Neuronal stem cell (in vitro differentiated cells): ENCODE results near the gene TFRC.

Experiments used
- DNase-seq: peaks from one replicate; pipeline ENCODE4 v3.0.0-alpha.2; 2013; ENCODE audit warnings: low spot score
- H2AFZ ChIP-seq: one replicate; pipeline ENCODE4 v1.6.1; 2013; ENCODE audit warnings: mild to moderate bottlenecking, low read length, inconsistent platforms
- H2AK5ac ChIP-seq: 2 replicates; pipeline ENCODE4 v1.6.1; 2013; ENCODE audit warnings: low read depth, mild to moderate bottlenecking, inconsistent platforms, low read length, moderate library complexity, mixed read lengths
- H2BK120ac ChIP-seq: 2 replicates; pipeline ENCODE4 v1.6.1; 2013; ENCODE audit warnings: low read depth, mild to moderate bottlenecking, inconsistent platforms, low read length, moderate library complexity, mixed read lengths
- H2BK12ac ChIP-seq: one replicate; pipeline ENCODE4 v1.6.1; 2013; ENCODE audit warnings: low read length, inconsistent platforms
- H2BK15ac ChIP-seq: 2 replicates; pipeline ENCODE4 v1.6.1; 2013; ENCODE audit warnings: mild to moderate bottlenecking, low read length, inconsistent platforms, mixed read lengths
- H2BK5ac ChIP-seq: one replicate; pipeline ENCODE4 v1.6.1; 2013; ENCODE audit warnings: inconsistent platforms, mild to moderate bottlenecking, low read length, moderate library complexity
- H3K14ac ChIP-seq: one replicate; pipeline ENCODE4 v1.6.1; 2013; ENCODE audit warnings: low read length, inconsistent platforms
- H3K18ac ChIP-seq: 2 replicates; pipeline ENCODE4 v1.6.1; 2013; ENCODE audit warnings: low read length, inconsistent platforms
- H3K23ac ChIP-seq: 2 replicates; pipeline ENCODE4 v1.6.1; 2013; ENCODE audit warnings: low read depth, mild to moderate bottlenecking, mixed read lengths, low read length, inconsistent platforms; ENCODE audit not compliant: poor library complexity
- H3K27ac ChIP-seq: replicated peaks from 3 replicates; pipeline ENCODE4 v1.5.1; 2013; ENCODE audit warnings: low read length, inconsistent platforms
- H3K27me3 ChIP-seq, 3 experiments: 2 replicates each; pipeline ENCODE4 v1.6.1; 2013; ENCODE audit warnings: low read length in 3 of 3, mild to moderate bottlenecking in 2 of 3, inconsistent platforms in 1 of 3, low read depth in 1 of 3, mixed read lengths in 1 of 3, moderate library complexity in 1 of 3; ENCODE audit not compliant: control insufficient read depth in 3 of 3, insufficient read depth in 3 of 3
- H3K36me3 ChIP-seq, 2 donors: replicated peaks in 1 of 2; 2 replicates each; pipeline ENCODE4 v1.6.1; 2013; ENCODE audit warnings: low read length in 2 of 2; ENCODE audit not compliant: control insufficient read depth in 2 of 2, insufficient read depth in 2 of 2
- H3K4ac ChIP-seq: 2 replicates; pipeline ENCODE4 v1.6.1; 2013; ENCODE audit warnings: inconsistent platforms, mild to moderate bottlenecking, low read length, moderate library complexity
- H3K4me1 ChIP-seq, 2 donors: 1 replicate in 1 of 2; 2 replicates in 1 of 2; pipeline ENCODE4 v1.6.1; 2013; ENCODE audit warnings: low read length in 2 of 2, low read depth in 1 of 2; ENCODE audit not compliant: control insufficient read depth in 2 of 2, insufficient read depth in 1 of 2
- H3K4me2 ChIP-seq: one replicate; pipeline ENCODE4 v1.6.1; 2013; ENCODE audit warnings: mild to moderate bottlenecking, low read length, inconsistent platforms; ENCODE audit not compliant: insufficient read depth, poor library complexity, severe bottlenecking
- H3K4me3 ChIP-seq, 2 donors: 2 replicates each; pipeline ENCODE4 v1.5.1; 2013; ENCODE audit warnings: low read length in 2 of 2, mild to moderate bottlenecking in 2 of 2, inconsistent platforms in 1 of 2, moderate library complexity in 1 of 2
- H3K79me1 ChIP-seq: one replicate; pipeline ENCODE4 v1.6.1; 2013; ENCODE audit warnings: low read depth, mild to moderate bottlenecking, inconsistent platforms, low read length, moderate library complexity
- H3K9ac ChIP-seq: one replicate; pipeline ENCODE4 v1.6.1; 2013; ENCODE audit warnings: mild to moderate bottlenecking, low read depth, low read length, inconsistent platforms; ENCODE audit not compliant: poor library complexity
- H3K9me3 ChIP-seq, 2 donors: replicated peaks in 1 of 2; 2 replicates each; pipeline versions ENCODE3 to v1.6.1; 2013; ENCODE audit warnings: low read length in 2 of 2, mild to moderate bottlenecking in 2 of 2, inconsistent platforms in 1 of 2, low read depth in 1 of 2, mixed read lengths in 1 of 2, moderate library complexity in 1 of 2; ENCODE audit not compliant: control insufficient read depth in 2 of 2, insufficient read depth in 1 of 2
- H4K8ac ChIP-seq: one replicate; pipeline ENCODE4 v1.6.1; 2013; ENCODE audit warnings: low read depth, mild to moderate bottlenecking, inconsistent platforms, low read length, moderate library complexity
- H4K91ac ChIP-seq: one replicate; pipeline ENCODE4 v1.6.1; 2013; ENCODE audit warnings: low read length, low read depth, mild to moderate bottlenecking, inconsistent platforms; ENCODE audit not compliant: poor library complexity
- WGBS, 2 donors: extraction: QIAGEN DNeasy Blood & Tissue Kit; methylation state at CpG; one replicate each; pipeline ENCODE4 v1.1.7; 2013; ENCODE audit warnings: missing lambda C conversion rate in 2 of 2, mixed read lengths in 1 of 2; ENCODE audit not compliant: insufficient read length in 2 of 2, insufficient replicate concordance in 1 of 2; ENCODE audit errors: extremely low coverage in 2 of 2; 5-methylcytosine and 5-hydroxymethylcytosine counted together

Gene TFRC

DNA sequence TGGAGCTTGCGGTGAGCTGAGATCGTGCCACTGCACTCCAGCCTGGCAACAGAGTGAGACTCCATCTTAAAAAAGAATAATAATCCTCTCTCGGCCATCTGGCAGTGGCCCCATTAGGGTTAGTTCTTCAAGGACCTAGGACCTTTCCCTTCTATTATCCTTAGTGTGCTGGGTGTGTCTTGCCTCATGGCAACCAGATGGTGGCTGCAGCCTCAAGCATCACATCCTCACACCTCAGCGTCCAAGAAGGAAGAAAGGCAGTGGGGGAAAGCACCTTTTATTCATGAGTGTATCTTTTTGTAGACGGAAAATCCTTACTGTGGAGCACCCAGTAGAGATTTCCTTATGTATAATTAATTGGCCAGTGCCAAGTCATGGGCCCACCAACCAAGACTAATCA lies 42.7 kb upstream of the TFRC start:
- Histone ChIP-seq H3K23ac (no peak overlapping the region), H2BK120ac (no peak overlapping the region), H2AK5ac (no peak overlapping the region), H4K8ac (no peak overlapping the region), H3K79me1 (no peaks in the 10 kb centered on the region), H3K4me3 (no peak overlapping the region), H3K18ac (no peak overlapping the region), H3K9ac (no peak overlapping the region), H3K4ac (no peak overlapping the region), H3K4me2 (no peak overlapping the region), H2AFZ (no peak overlapping the region), H2BK15ac (no peak overlapping the region), H3K27ac (no peak overlapping the region), H3K27me3 (peaks cover 0 to 11% (median 0%) of the 10 kb centered on the region in 3 experiments), H2BK12ac (no peak overlapping the region), H3K9me3 (no peaks in the 10 kb centered on the region), H3K36me3 (no peaks in the 10 kb centered on the region), H3K4me1 (peaks cover 0 to 7% of the 10 kb centered on the region in 2 donors), H3K14ac (no peak overlapping the region), H4K91ac (no peak overlapping the region), H2BK5ac (no peak overlapping the region)
- WGBS, 2 donors: no CpG with 5 or more reads among the region's 5 CpGs
- no peak for DNase-seq

DNA sequence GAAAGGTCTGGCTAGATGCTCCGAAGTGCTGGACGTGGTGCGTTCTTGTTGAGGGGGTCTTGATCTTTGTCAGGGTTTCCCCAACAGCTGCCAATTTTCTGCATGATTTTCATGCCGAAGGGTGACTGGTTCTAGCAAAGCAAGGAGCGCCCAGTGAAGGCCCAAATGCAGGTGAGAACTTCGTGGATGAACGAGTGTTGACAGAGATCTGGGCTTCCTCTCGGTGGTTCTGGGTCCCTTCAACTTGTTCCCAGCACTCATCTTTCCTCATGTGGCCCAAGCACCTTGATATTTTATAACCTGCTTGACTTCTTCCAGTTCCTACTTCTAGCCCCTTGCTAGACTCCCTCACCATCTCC lies 40.8 kb upstream of the TFRC start:
- Histone ChIP-seq H3K27ac (peak overlapping the region; percentile 44), H2AK5ac (peak overlapping the region; percentile 40), H3K4me1 (peaks cover 0 to 7% of the 10 kb centered on the region in 2 donors), H3K36me3 (no peaks in the 10 kb centered on the region), H2BK15ac (peak overlapping the region; percentile 80), H3K4ac (no peak overlapping the region), H3K9me3 (no peaks in the 10 kb centered on the region), H3K18ac (peak overlapping the region; percentile 84), H3K4me2 (no peak overlapping the region), H4K91ac (no peak overlapping the region), H3K27me3 (peaks cover 0 to 14% (median 0%) of the 10 kb centered on the region in 3 experiments), H2BK5ac (peak overlapping the region; percentile 67), H3K4me3 (no peak overlapping the region), H2BK12ac (peak overlapping the region; percentile 64), H3K9ac (no peak overlapping the region), H2BK120ac (no peak overlapping the region), H3K14ac (no peak overlapping the region), H3K79me1 (no peaks in the 10 kb centered on the region), H2AFZ (peak overlapping the region; percentile 39), H4K8ac (no peak overlapping the region), H3K23ac (no peak overlapping the region)
- no peak for DNase-seq
- WGBS, 2 donors: no CpG with 5 or more reads among the region's 8 CpGs

DNA sequence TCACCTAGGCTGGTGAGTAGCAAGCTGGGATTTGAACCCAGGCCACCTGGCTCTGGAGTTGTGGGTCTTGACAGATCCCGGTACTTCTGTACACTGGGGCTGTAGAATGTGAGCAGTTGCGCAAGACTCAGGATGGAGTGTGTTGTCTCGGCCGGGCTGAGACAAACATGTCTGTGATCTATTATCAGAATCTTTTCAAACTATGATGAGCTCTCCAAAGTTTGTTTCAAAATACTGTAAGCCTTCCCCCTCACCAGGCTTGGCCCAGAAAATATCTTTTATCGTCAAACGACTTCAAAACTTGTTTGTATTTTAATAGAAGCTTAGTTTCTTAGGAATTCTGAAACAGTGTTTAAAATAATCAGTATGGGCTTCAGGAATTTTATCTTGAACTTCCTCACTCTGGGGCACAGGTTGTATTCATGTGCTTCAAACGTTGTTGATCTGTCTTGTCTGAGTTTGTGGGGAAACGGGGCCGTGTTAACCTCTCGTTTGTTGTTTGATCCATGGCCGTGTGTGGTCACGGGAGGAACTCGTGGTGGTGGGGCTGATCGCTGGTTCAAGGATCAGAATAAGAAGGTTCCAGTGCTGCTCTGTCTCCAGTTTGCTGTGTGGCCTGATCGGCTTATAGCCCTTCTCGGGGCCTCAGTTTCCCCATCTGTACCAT lies 40.3 kb upstream of the TFRC start:
- Histone ChIP-seq H3K27ac (no peak overlapping the region), H2BK12ac (no peak overlapping the region), H3K36me3 (no peaks in the 10 kb centered on the region), H3K27me3 (peaks cover 0 to 10% (median 0%) of the 10 kb centered on the region in 3 experiments), H3K23ac (no peak overlapping the region), H2AK5ac (peak overlapping the region; percentile 40), H3K18ac (peak overlapping the region; percentile 2), H3K9ac (no peak overlapping the region), H3K4me2 (no peak overlapping the region), H3K9me3 (no peaks in the 10 kb centered on the region), H3K14ac (no peak overlapping the region), H3K79me1 (no peaks in the 10 kb centered on the region), H4K8ac (no peak overlapping the region), H3K4me1 (peaks cover 0 to 7% of the 10 kb centered on the region in 2 donors), H3K4ac (no peak overlapping the region), H2BK5ac (no peak overlapping the region), H4K91ac (no peak overlapping the region), H3K4me3 (no peak overlapping the region), H2BK15ac (peak overlapping the region; percentile 80), H2AFZ (no peak overlapping the region), H2BK120ac (no peak overlapping the region)
- WGBS, 2 donors: no CpG with 5 or more reads among the region's 16 CpGs
- no peak for DNase-seq

DNA sequence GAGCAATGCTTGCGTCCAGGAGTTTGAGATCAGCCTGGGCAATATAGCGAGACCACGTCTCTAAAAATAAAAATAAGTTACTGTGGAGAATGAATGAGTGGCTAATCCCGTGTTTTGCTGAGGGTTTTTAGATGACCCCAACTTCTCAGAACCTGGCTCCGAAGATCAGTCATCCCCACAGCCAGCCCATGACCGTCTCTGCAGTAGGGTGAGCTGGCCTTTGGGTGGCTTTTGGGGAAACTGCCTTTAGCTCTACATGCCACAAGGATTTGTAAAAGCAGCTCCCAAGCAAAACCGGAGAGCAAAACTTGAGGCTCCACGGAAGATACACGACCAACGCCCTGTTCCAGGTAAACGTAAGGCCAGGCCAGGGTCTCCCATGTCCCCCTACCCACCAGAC lies 39.2 kb upstream of the TFRC start:
- no peak overlapping the region for H3K14ac ChIP-seq
- no peak overlapping the region for H3K23ac ChIP-seq
- H2AK5ac ChIP-seq: no peak overlapping the region
- no peak overlapping the region for H4K91ac ChIP-seq
- H3K79me1 ChIP-seq: no peaks in the 10 kb centered on the region
- no peak overlapping the region for H3K9ac ChIP-seq
- DNase-seq: no peak
- peaks cover 0 to 10% (median 0%) of the 10 kb centered on the region in 3 experiments for H3K27me3 ChIP-seq
- no peak overlapping the region for H4K8ac ChIP-seq
- peaks cover 0 to 7% of the 10 kb centered on the region in 2 donors for H3K4me1 ChIP-seq
- no peak overlapping the region for H2BK120ac ChIP-seq
- no peak overlapping the region for H3K18ac ChIP-seq
- no peak overlapping the region for H3K4ac ChIP-seq
- no peak overlapping the region for H2BK12ac ChIP-seq
- H3K4me2 ChIP-seq: no peak overlapping the region
- no peak overlapping the region for H2BK5ac ChIP-seq
- no peaks in the 10 kb centered on the region for H3K36me3 ChIP-seq
- H2BK15ac ChIP-seq: no peak overlapping the region
- no CpG with 5 or more reads among the region's 11 CpGs for WGBS, 2 donors
- H3K9me3 ChIP-seq: no peaks in the 10 kb centered on the region
- H3K27ac ChIP-seq: no peak overlapping the region
- no peak overlapping the region for H2AFZ ChIP-seq
- peak overlapping the region in 1 of 2 donors; percentile 1 for H3K4me3 ChIP-seq
